ENCODE data around the gene KLHL7.

Gene KLHL7, protein sequence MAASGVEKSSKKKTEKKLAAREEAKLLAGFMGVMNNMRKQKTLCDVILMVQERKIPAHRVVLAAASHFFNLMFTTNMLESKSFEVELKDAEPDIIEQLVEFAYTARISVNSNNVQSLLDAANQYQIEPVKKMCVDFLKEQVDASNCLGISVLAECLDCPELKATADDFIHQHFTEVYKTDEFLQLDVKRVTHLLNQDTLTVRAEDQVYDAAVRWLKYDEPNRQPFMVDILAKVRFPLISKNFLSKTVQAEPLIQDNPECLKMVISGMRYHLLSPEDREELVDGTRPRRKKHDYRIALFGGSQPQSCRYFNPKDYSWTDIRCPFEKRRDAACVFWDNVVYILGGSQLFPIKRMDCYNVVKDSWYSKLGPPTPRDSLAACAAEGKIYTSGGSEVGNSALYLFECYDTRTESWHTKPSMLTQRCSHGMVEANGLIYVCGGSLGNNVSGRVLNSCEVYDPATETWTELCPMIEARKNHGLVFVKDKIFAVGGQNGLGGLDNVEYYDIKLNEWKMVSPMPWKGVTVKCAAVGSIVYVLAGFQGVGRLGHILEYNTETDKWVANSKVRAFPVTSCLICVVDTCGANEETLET

DNA sequence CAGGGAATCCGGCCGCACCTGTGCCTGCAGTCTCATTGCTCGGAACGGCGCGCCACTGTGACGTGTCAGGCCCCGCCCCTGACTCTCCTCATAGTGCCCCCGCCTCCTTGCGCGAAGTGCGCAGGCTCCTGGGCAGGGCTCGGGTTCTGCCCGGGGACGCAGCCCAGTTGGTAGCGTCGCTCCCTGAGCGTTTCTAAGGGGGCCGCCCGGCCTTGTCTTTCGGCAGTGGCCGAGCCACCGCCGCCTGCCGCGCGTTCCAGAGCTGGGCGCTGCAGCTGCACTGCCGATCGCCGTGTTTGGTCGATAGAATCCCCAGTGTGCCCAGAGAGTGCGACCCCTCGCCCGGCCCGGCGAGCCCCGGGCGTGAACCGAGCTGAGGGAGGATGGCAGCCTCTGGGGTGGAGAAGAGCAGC is at the start of gene KLHL7:
TSS of gene KLHL7 (plus strand) at position 142 of the 413 bp plus-strand sequence. CDS start at position 384, 242 bp downstream.
- peak; percentile 72 for DNase-seq (ENCODE audit: low read depth)

GRCh38 chr7:23058408-23059096 is 47.0 kb upstream of the KLHL7 start:
- DNase-seq (ENCODE audit: low read depth), result no peak

DNA sequence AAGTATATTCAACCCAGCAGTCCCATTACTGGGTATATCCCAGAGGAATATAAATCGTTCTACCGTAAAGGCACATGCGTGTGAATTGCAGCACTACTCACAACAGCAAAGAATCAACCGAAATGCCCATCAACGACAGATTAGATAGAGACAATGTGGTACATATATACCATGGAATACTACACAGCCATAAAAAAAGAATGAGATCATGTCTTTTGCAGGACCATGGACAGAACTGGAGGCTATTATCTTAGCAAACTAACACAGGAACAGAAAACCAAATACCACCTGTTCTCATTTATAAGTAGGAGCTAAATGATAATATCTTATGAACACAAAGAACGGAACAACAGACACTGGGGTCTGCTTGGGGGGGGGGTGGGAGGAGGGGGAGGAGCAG is 44.3 kb upstream of the KLHL7 start:
- no peak for DNase-seq (ENCODE audit: low read depth)

- no peak for DNase-seq (ENCODE audit: low read depth)
Observed at GRCh38 chr7:23062452-23062851, 43.1 kb upstream of the KLHL7 start.

GRCh38 chr7:23065974-23066373 is 39.6 kb upstream of the KLHL7 start:
- peak; percentile 22 for DNase-seq (ENCODE audit: low read depth)

DNA sequence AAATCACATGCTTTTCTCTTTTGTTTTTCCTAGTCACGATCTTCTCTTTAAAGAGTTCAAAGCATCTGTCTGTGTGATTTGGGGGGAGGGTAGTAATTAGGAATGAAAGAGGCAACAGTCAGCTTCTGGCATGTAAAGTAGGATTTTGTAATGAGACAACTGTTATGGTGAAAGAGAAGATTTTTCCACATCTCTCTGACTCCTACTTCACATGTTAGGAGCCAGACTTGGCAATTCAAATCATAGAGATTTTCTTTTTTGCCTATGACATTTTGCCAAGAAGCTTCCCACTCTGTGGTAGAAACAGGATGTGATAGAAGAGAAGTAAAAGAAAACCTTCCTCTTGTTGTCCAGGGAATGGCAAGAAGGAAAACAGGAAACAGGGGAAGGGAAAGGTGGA is 38.3 kb upstream of the KLHL7 start:
- DNase-seq (ENCODE audit: low read depth), result peak; percentile 69

DNA sequence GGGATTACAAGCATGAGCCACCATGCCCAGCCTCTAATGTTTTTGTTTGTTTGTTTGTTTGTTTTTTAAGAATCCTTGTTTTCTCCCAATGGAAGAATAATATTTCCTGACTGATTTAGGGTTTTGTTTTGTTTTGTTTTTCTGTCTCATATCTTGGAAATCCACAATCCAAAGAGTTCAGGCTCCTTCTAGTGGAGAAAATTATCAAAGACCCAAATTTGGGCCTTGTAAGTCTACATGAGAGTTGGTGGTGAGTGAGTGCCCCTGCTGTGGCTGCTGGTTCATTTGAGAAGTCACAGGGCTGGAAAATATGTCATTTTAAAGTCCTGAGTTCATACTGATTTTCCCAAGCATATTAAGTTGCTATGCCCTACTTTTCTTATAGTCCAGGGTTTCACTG is 33.5 kb upstream of the KLHL7 start:
- no peak for DNase-seq (ENCODE audit: low read depth)

DNA sequence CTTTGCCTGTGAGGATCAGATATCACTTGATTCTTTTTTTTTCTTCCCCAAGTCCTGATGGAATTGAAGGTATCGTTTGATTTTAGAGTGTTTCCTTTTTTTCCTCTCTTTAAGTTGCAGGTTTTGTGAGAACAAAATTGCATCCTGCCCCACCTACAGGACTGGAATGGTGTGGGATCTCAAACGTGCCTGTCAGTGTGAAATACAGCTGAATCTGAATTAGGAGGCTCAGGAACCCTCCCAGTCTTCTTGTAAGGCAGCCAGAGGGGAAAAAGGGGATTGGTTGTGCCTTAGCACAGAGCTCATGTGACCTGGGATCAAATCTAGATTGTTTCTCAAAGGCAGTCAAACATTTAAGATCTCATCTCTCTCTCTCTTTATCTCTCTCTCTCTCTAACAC is 32.7 kb upstream of the KLHL7 start:
- DNase-seq (ENCODE audit: low read depth), result no peak

DNA sequence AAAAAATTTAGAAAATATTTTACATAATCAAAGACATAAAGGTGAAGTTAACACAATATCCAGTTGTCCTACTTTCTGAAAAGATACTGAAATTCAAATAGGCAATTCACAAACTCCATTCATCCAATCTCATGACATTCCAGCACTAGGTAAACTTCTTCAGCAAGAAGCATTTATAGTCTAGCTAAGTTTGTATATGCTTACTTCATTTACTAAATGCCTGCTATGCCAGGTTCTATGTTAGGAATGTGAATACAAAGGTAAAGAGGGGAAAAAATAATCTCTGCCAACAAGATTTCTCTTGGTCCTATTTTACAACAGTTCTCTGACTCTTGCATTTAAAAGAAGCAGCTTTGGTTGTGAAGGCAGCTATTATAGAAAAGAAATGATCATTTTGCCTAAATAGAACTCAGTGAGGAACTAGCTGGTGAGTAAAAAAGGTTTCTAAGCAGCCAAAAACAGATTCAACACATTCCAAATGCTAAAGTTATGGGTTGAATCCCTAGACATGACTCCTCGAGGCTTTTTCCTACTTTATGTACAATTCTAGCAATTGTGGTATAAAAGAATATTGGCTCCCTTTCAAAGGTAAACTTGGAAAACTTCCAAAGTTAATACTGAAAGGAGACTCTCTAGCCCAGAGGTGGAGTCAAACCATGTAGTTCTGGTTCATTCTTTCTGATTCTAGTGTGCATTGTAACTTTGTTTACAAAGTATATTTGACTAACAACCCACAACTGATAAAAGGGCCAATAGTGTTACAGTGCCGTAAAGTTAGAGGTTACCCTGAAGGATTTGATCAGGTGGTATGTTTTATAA is 30.9 kb upstream of the KLHL7 start:
- no peak for DNase-seq (ENCODE audit: low read depth)

- no peak for DNase-seq (ENCODE audit: low read depth)
Observed at GRCh38 chr7:23075571-23075970, 30.0 kb upstream of the KLHL7 start.

- no peak for DNase-seq (ENCODE audit: low read depth)
Observed at GRCh38 chr7:23076772-23077171, 28.8 kb upstream of the KLHL7 start.

- DNase-seq (ENCODE audit: low read depth), result no peak
Observed at GRCh38 chr7:23093111-23093510, 12.5 kb upstream of the KLHL7 start.

DNA sequence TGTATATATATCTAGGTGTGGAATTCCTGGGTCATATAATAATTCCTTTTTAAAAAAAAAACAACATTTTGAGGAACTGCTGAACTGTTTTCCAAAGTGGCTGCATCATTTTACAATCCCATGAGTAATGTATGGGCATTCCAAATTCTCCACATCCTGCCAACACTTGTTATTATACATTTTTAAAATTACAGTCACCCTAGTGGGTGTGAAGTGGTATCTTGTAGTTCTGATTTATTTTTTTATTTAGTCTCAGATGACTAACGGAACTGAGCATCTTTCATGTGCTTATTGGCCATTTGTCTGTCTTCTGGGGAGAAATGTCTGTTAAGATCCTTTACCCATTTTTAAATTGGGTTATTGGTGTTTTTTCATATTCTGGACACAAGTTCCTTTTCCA is 12.0 kb upstream of the KLHL7 start:
- no peak for DNase-seq (ENCODE audit: low read depth)

DNA sequence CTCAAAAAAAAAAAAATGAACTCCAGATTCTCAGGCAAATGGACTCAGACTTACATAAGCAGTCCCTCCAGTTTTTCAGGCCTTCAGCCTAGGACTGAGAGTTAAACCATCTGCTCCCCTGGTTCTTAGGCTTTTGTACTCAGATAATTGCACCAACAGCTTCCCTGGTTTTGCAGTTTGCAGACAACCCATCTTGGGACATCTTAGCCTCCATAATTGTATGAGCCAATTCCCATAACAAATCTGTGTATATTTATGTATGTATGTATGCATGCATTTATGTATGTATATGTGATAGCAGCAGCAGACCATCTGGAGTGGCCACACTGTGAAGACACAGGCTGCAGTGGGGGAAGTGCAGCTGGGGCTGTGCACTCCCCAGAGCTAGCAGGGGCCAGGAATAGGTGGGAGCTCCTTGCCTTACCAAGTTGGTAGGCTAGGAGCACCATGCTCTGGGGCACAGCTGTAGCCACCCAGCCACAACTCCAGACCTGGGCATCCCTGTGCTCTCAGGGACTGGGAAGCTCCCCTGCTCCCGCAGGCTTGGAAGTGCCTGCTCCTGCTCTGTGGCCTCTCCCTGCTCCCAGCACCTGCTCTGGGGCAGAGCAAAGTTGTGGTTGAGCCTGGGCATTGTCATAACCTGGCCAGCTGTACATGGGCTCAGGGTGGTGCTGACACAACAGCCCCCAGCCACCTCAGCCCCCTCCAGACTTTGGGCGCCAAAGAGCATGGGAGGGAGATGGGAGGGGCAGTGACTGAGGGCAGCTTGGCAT is 8.9 kb upstream of the KLHL7 start:
- DNase-seq (ENCODE audit: low read depth), result no peak

DNA sequence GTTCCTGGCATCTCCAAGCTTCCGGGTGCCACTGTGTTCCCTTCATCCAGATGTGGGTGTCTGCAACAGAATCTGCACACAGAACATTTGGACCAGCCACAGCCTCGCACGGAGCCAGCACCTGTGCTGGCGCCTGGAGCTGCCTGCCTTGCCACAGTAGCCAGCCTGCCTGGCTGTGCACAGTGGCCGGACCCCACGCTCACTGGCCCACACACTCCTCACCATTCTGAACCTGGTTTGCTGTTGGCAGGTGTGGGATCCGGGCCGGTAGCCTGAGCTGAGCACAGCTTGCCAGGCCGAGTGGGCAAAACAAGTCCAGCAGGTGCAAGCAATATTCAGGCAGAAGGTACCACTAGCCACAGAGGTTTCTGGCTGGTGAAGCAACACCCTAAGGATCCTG is 7.6 kb upstream of the KLHL7 start:
- no peak for DNase-seq (ENCODE audit: low read depth)

DNA sequence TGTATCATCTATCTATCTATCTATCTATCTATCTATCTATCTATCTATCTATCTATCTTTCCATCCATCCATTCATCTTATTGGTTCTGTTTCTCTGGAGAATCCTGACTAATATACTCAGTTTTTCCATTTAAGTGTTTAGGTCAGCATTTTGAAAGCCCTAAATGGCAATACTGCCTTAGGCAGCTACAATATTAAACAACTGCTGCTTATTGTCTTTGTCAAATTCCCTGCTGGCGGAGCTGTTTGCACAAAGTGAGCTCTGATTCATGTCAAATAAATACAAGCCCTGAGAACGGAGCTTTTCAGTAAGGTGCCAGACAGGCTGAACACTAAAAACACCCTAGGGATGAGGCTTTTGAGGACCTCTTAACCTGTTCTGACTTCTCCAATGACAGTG is 7.1 kb upstream of the KLHL7 start:
- no peak for DNase-seq (ENCODE audit: low read depth)

- no peak for DNase-seq (ENCODE audit: low read depth)
Observed at GRCh38 chr7:23100697-23101096, 4.9 kb upstream of the KLHL7 start.

DNA sequence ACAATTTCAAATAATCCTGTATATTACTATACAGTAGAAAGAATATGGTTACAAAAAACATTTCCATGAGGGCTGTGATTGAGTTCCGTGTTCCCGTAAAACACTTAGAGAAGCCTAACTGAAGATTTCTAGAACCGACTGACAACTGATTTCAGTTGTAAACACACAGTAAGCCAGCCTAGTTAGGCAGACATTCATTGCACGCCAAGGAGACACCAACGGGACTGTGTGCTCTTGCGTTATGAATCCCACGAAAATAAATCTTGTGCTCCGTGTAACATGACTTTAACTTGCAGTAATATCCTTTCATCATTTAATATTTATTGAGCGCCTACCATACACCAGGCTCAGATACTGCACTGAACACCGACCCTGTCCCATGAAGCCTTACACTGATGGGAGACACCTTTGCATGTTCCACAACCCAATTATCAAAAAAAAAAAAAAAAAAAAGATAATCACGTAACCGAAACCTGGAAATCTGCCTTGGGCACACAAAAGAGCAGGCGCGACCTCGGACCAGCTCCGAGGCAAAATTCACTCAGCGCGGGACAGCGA is 420 bp upstream of the KLHL7 start:
- DNase-seq (ENCODE audit: low read depth), result no peak

DNA sequence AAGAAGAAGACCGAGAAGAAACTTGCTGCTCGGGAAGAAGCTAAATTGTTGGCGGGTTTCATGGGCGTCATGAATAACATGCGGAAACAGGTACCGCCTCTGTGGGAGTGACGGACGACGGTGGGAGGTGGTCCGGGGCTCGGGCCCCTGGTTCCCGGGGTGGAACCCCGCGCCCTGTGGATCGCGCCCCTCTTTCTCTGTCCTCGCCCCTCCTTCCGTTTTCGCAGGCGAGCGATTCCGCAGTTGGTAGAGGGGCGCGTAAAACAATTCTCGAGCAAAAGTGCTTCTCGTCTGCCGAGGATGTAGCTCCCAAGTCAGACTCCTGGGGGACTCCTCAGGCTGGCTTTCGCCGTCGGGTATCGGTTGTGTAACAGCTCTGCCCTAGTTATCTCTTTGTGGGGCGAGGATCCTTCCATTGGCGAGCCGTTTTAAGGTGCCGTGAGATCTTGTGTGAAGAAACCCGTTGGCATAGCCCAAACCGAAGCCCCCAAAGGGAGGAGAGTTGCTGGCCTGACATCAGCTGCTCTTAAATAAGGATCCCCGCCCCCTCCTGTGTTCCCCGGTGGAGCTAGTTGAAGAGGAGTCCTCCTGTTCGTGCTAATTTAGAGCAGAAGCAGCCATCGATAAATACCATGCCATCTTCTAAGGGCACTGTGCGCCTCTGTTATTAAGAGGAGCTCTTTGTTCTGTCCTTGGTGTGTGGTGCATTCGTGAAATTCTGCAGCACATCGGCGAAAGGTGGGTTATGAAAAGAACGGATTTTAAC is 655 bp downstream of the KLHL7 start:
- DNase-seq (ENCODE audit: low read depth), result no peak
